CD4-positive, alpha-beta T cell treated with Interleukin-15 for 1 hour (primary cell): ENCODE measurements around the gene HAPSTR1.

Experiments
- DNase-seq: peaks from one replicate; pipeline ENCODE4 v3.0.0-alpha.2; 2020

HAPSTR1 gene

DNA sequence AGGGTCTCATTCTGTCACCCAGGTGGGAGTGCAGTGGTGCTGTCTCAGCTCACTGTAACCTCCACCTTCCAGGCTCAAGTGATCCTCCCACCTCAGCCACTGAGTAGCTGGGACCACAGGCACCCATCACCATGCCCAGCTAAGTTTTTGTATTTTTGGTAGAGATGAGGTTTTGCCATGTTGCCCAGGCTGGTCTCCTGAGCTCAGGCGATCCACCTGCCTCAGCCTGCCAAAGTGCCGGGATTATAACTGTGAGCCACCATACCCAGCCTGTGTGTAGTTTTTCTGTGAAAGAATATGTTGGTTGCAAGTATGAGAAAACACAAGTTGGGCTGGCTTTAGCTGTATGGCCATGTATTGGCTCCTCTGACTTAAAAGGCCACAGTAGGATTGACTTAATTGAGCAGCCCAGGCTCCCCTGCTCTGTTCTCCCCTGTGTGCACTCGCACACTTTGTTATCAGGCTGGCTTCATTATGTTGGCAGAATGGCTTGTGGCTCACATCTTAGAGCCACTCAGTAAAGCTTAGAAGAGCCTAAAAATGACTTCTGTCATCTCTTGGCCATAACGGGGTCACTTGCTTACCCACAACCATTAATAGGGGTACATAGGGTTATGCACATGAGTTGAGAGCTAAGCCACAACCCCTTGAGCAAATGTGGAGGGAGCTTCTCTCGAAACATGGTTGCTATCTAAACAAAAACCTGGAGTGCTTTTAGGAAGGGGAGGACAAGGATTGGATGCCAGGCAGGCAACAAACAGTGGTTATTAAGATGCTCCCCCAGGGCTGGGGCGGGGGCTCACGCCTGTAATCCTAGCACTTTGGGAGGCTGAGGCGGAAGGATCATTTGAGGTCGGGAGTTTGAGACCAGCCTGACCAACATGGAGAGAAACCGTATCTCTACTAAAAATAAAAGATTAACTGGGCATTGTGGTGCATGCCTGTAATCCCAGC is 6.1 kb downstream of the HAPSTR1 start:
- no peak for DNase-seq

DNA sequence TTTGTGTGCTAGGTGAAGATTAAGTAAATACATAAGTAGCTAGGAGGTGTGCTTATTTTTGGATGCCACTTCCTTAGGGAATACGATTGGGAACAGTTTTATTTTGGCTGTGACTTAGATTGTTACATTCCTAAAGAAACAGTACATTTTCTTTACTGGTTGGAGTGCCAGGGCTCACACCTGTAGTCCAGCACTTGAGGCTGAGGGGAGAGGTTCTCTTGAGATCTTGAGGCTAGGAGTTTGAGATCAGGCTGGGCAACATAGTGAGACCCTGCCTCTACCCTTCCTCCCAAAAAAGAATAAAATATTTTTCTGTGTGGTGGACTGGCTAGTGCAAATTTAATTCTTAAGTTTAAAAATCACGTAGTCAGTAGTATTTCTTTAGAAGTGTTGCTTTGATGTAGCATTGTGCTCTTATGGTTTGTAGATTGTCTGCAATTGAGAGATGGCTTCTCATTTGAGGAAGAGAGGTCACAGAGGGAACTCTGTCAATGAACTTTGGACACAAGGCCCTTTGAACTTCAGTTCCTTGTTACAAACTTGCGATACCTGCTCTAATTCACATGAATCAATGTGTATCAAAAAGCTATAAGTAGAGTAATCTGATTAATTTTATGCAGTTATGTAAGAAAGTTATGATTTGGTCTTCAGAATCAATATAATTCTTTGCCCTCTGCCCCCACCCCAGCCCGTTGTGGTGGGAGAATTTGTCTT is 7.1 kb downstream of the HAPSTR1 start:
- no peak for DNase-seq

GRCh38 chr16:9099131-9099625 is 7.7 kb downstream of the HAPSTR1 start:
- DNase-seq: no peak

DNA sequence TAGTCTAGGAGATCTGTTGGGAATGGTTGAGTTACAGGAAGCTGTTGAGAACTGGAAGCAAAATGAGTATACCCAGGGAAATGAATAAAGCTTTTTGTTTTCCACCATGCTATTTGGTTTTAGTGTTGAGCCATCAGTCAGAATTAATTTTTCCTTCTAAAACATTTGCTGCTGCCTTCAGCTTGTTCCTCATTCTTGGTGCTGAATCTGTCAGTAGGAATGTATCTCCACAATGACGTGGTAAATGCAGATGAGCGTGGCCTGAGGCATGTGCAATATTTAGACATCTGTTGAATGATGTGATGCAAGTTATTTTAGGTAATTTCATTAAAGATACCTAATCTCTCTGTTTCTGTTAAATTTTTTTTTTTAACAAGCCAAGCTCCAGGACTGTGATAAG is 10.9 kb downstream of the HAPSTR1 start:
- no peak for DNase-seq

GRCh38 chr16:9102943-9103342 is 11.5 kb downstream of the HAPSTR1 start:
- DNase-seq: no peak

GRCh38 chr16:9103546-9103945 is 12.1 kb downstream of the HAPSTR1 start:
- no peak for DNase-seq

- no peak for DNase-seq
Measured at GRCh38 chr16:9105189-9105588, 13.7 kb downstream of the HAPSTR1 start.

GRCh38 chr16:9107025-9107970 is 15.9 kb downstream of the HAPSTR1 start:
- no peak for DNase-seq

- DNase-seq: no peak
Measured at GRCh38 chr16:9109255-9109654, 17.8 kb downstream of the HAPSTR1 start.

DNA sequence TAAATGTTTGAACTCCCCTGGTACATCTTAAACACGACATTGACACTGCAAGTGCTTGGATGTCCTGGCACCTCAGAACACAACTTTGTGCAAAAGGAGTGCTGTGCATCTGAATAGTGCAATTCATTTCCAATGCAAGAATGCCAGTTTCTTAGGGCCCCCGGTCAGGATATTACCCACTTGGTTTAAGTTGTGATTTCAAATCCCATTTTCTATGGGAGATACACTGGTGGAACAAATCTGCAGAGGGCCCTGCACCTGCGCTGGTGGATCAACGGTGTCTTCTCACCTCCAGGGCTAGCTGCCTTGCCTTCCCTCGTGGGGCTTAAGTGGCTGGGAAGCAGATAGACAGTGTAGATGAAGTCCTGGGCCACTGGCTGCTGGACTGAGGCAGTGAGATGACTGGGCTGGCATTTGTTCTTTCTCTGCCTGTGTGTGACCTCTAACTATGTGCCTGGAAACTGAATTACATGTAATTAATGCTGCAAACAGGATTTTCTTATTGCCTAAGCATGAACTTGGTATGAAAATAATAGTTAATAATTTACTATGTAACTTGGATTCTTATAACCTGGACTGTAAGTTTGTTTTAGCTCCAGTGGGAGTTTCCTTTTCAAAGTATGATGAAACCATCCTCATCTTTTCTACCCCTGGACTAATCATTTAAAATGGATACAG is 20.9 kb downstream of the HAPSTR1 start:
- DNase-seq: no peak

- no peak for DNase-seq
Measured at GRCh38 chr16:9112844-9113186, 21.4 kb downstream of the HAPSTR1 start.

DNA sequence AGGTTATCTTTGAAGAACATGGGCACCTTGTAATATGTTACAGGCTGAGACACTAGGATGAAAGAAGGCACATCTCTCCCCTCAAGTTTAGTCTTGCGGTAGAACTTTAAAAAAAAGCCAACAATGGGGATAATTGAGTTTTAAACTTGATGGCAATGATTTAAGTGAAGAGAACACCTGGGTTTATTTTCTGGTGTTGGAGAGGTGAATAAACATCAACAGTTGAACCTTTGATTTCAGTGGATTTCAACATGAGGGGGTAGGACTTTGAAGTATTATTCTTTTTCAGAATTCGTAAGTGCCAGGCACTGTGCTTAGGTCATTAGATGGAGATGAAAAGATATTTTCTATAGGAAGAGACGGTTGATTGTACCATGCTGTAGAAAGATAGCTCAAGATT is 22.3 kb downstream of the HAPSTR1 start:
- no peak for DNase-seq

GRCh38 chr16:9114112-9114511 is 22.7 kb downstream of the HAPSTR1 start:
- DNase-seq: no peak

DNA sequence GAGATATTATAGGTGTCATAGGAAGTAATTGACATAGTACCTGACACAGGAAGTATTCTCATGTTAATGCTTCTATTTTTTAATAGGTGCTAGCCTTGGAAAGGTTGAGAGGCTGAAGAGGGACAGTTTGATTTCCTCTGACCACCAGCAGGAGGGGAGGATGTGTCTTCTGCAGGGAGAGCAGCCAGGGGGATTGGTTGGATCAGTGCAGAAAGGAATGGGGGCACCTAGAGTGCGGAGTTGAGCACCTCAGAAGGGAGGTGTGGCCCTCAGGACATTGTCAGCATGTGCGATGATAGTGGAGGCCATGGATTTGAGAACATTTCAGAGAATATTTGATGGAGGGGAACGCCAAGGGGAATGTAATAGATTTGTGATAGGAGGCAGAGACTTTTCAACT is 23.4 kb downstream of the HAPSTR1 start:
- DNase-seq: no peak

GRCh38 chr16:9115277-9115676 is 23.8 kb downstream of the HAPSTR1 start:
- no peak for DNase-seq

GRCh38 chr16:9116141-9116540 is 24.7 kb downstream of the HAPSTR1 start:
- DNase-seq: no peak

DNA sequence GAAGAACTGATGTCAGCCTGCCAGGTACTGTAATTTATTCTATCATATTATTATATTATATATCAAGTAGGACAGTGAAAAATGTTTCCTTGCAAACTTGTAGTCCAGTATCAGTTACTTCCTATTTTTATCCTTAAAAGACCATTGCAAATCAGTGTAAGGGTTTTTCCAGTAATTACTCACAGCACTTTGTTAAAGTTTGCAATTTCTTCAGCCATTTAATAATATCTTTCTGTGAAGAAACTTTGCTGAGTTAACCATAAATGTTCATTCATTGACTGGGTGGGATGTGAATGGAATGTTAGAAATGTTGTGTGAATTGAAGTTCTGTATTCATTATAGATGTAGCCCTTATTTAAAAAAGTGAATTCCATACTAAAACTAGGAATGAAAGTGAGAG is 26.7 kb downstream of the HAPSTR1 start:
- no peak for DNase-seq

DNA sequence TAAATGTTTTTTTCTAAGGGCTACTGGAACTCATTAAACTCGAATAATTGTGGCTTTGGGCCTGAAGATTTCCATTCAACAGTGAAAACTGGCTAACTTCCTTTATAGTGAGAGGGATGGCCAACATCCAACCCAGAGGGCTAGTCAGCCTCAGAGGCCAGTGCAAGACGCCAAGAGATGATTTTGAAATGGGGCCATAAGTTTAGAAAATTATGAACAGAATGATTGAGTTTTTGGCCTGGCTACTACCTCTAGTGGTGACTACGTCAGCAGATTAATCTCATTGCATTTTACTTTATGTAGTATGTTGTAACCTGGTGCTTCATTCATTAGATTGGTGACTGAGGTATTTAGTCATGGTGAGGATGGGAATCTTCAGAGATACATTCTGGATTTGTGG is 28.4 kb downstream of the HAPSTR1 start:
- DNase-seq: no peak

GRCh38 chr16:9122342-9122741 is 30.9 kb downstream of the HAPSTR1 start:
- DNase-seq: no peak

GRCh38 chr16:9122969-9123368 is 31.5 kb downstream of the HAPSTR1 start:
- DNase-seq: no peak

- DNase-seq: no peak
Measured at GRCh38 chr16:9123401-9123800, 32.0 kb downstream of the HAPSTR1 start.

DNA sequence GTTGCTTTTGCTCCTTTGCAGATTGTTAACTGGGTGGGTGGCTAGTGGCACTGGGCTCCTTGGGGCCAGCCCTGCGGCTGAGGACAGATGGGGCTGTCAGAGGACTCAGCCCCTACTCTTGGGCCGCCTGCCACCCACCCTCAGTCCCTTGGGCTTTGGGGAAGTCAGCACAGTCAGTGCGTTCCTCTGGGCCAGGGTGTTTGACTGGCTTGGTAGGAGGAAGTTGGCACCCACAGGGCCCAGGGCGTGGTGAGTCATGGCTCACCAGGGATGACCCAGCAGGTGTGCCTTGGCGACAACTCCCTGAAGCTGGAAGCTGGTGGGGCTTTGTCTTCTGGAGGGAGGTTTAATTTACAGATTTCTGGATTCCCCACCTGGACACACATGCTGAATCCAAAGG is 32.4 kb downstream of the HAPSTR1 start:
- peak; percentile 74 for DNase-seq
